Endothelial cell of umbilical vein (primary cell): ENCODE results near the gene JARID2. TPM values are rescaled to one million over a fixed set of nuclear protein-coding genes. Genes with fewer than 3 reads are reported as not detected.

Experiments used
- BruUV-seq: library from RNA; stranded (reverse); fragments of 400-500 nt; replicated peaks from 2 replicates; lab custom pipeline; 2021; lab: Mats Ljungman, UMichigan
- CTCF ChIA-PET: fragments of 300-600, 350-600 bp; sonication (Branson Sonifier 250); formaldehyde crosslinking; loops from one replicate; lab custom pipeline; 2021; ENCODE audit warnings: antibody characterized with exemption, inconsistent platforms; lab: Charles Lee
- POLR2A ChIA-PET: fragments of 300-600, 350-600 bp; sonication (Branson Sonifier 250); formaldehyde crosslinking; loops from one replicate; lab custom pipeline; 2021; ENCODE audit warnings: antibody characterized with exemption, inconsistent platforms; lab: Charles Lee
- DNase-seq: peaks from one replicate; pipeline ENCODE4 v3.0.0-alpha.2; 2011; ENCODE audit warnings: low read depth, low spot score
- FAIRE-seq: peaks from 2 replicates; lab custom pipeline; 2011; peaks lifted over from hg19 to GRCh38; lab: Jason Lieb, UNC
- H2AFZ ChIP-seq: 2 replicates; pipeline ENCODE4 v1.6.0; 2012; ENCODE audit warnings: low read depth, low read length, control low read depth, inconsistent platforms
- H3K27ac ChIP-seq: 2 replicates; pipeline ENCODE4 v1.5.1; 2011; ENCODE audit warnings: low read depth, mild to moderate bottlenecking, control low read depth, low read length, moderate library complexity; ENCODE audit not compliant: insufficient read depth
- H3K27me3 ChIP-seq, 2 experiments: 2 replicates each; pipeline versions ENCODE4 v1.6.0 to v1.6.1; 2011; ENCODE audit warnings: low read length in 2 of 2, mixed read lengths in 1 of 2; ENCODE audit not compliant: control insufficient read depth in 2 of 2, insufficient read depth in 2 of 2
- H3K36me3 ChIP-seq, 2 experiments: 2 replicates in 1 of 2; 3 replicates in 1 of 2; pipeline ENCODE4 v1.5.1; 2011; ENCODE audit warnings: low read length in 2 of 2, mild to moderate bottlenecking in 1 of 2, moderate library complexity in 1 of 2; ENCODE audit not compliant: control insufficient read depth in 2 of 2, insufficient read depth in 2 of 2; ENCODE audit errors: extremely low read depth in 1 of 2
- H3K4me1 ChIP-seq: 3 replicates; pipeline ENCODE4 v1.5.1; 2011; ENCODE audit warnings: mild to moderate bottlenecking, low read length; ENCODE audit not compliant: control insufficient read depth, insufficient read depth; ENCODE audit errors: extremely low read depth
- H3K4me2 ChIP-seq: 2 replicates; pipeline ENCODE4 v1.6.1; 2011; ENCODE audit warnings: low read length, control low read depth, mixed read lengths; ENCODE audit not compliant: insufficient read depth
- H3K4me3 ChIP-seq, 3 experiments: fragments of 200-600 bp in 1 of 3; sonication (generic), shearing (Covaris generic) in 1 of 3; replicated peaks in 1 of 3; 2 replicates each; pipeline ENCODE4 v1.5.1; 2011 to 2016; ENCODE audit warnings: control low read depth in 3 of 3, low read length in 3 of 3, mild to moderate bottlenecking in 2 of 3, inconsistent platforms in 1 of 3, low read depth in 1 of 3, moderate library complexity in 1 of 3; ENCODE audit not compliant: insufficient read depth in 1 of 3
- H3K79me2 ChIP-seq: 2 replicates; pipeline ENCODE4 v1.6.0; 2012; ENCODE audit warnings: low read length, inconsistent platforms; ENCODE audit not compliant: control insufficient read depth, insufficient read depth
- H3K9ac ChIP-seq: replicated peaks from 2 replicates; pipeline ENCODE3; 2011; ENCODE audit warnings: low read length, control low read depth; ENCODE audit not compliant: insufficient read depth; ENCODE audit errors: extremely low read depth
- H3K9me1 ChIP-seq: replicated peaks from 3 replicates; pipeline ENCODE4 v1.6.0; 2011; ENCODE audit warnings: mild to moderate bottlenecking, low read length; ENCODE audit not compliant: control insufficient read depth, insufficient read depth; ENCODE audit errors: extremely low read depth
- H3K9me3 ChIP-seq: replicated peaks from 2 replicates; pipeline ENCODE4 v1.5.1; 2012; ENCODE audit warnings: low read length, inconsistent platforms; ENCODE audit not compliant: control insufficient read depth, insufficient read depth
- H4K20me1 ChIP-seq: replicated peaks from 2 replicates; pipeline ENCODE3; 2011; ENCODE audit warnings: mild to moderate bottlenecking, low read length; ENCODE audit not compliant: control insufficient read depth, insufficient read depth; ENCODE audit errors: extremely low read depth
- CTCF ChIP-seq, 2 donors: IDR thresholded peaks; 1 replicate in 1 of 2; 2 replicates in 1 of 2; pipeline ENCODE4 v1.5.1; 2011; ENCODE audit warnings: low read length in 2 of 2, mild to moderate bottlenecking in 2 of 2, moderate library complexity in 2 of 2, control low read depth in 1 of 2, inconsistent platforms in 1 of 2, low read depth in 1 of 2; ENCODE audit not compliant: insufficient read depth in 1 of 2; ENCODE audit errors: extremely low read depth in 1 of 2
- EZH2 ChIP-seq: IDR thresholded peaks from 2 replicates; pipeline ENCODE4 v1.6.1; 2012; ENCODE audit warnings: borderline replicate concordance, low read depth, mild to moderate bottlenecking, moderate library complexity, low read length, inconsistent platforms; ENCODE audit not compliant: severe bottlenecking
- FOS ChIP-seq: IDR thresholded peaks from 2 replicates; pipeline ENCODE4 v1.6.1; 2011; ENCODE audit warnings: mild to moderate bottlenecking, low read length, moderate library complexity, borderline replicate concordance; ENCODE audit not compliant: insufficient read depth
- GATA2 ChIP-seq: IDR thresholded peaks from 2 replicates; pipeline ENCODE4 v1.7.0; 2011; ENCODE audit warnings: low read depth, mild to moderate bottlenecking, moderate library complexity, mixed read lengths, low read length; ENCODE audit not compliant: insufficient read length, insufficient read depth
- JUN ChIP-seq: IDR thresholded peaks from 2 replicates; pipeline ENCODE4 v1.6.1; 2011; ENCODE audit warnings: borderline replicate concordance, low read depth; ENCODE audit not compliant: insufficient read length, insufficient read depth
- MYC ChIP-seq: IDR thresholded peaks from one replicate; pipeline ENCODE4 v1.6.1; 2011; ENCODE audit warnings: mild to moderate bottlenecking, low read depth, low read length
- POLR2A ChIP-seq: IDR thresholded peaks from 2 replicates; pipeline ENCODE4 v1.6.1; 2012; ENCODE audit warnings: low read depth, mild to moderate bottlenecking, control low read depth, low read length
- POLR2AphosphoS5 ChIP-seq: IDR thresholded peaks from 2 replicates; pipeline ENCODE4 v1.6.1; 2012; ENCODE audit warnings: low read depth, mild to moderate bottlenecking, control low read depth, low read length, moderate library complexity; ENCODE audit not compliant: insufficient read depth
- dilution Hi-C: fragments of 300-500 bp; cut with MboI; formaldehyde crosslinking; loops from one replicate; pipeline ENCODE4 v1.15.0; 2019; ENCODE audit warnings: low sequenced_read_pairs; ENCODE audit not compliant: extremely low pct_ligation_motif_present
- intact Hi-C: fragments of 100-400 bp; cut with micrococcal nuclease; formaldehyde crosslinking; loops from one replicate; pipeline ENCODE4 v1.10.0; 2022
- polyA plus RNA-seq, 4 experiments: library from polyadenylated mRNA; depleted of rRNA in 3 of 4; stranded (reverse) in 3 of 4; unstranded in 1 of 4; fragments of >200 nt; gene quantifications; 2 replicates each; pipeline versions ENCODE4 v1.2.1 to v1.2.3, GENCODE V29; 2011 to 2012; ENCODE audit warnings: missing spikeins in 1 of 4
- total RNA-seq: library from RNA; stranded (reverse); gene quantifications from 2 replicates; pipeline ENCODE4 v1.2.3, GENCODE V29; 2021
- TF ChIP-seq, protein P1 (sequence below): IDR thresholded peaks from 2 replicates; pipeline ENCODE4 v1.6.1; 2011; ENCODE audit not compliant: insufficient read depth, insufficient read length

The JARID2 gene
- total and polyA plus RNA-seq, 2 donors (not counting 3 experiments of a cell fraction or from before 2014, with no cell fraction given) = 2.9 to 10.6 TPM

- BruUV-seq = no TSS peak
- Histone ChIP-seq H3K36me3 (no peaks in the 10 kb centered on the region), H3K27ac (no peak overlapping the region), H2AFZ (no peak overlapping the region), H3K9me3 (no peaks in the 10 kb centered on the region), H3K9ac (no peak overlapping the region), H4K20me1 (peaks cover 4% of the 10 kb centered on the region), H3K79me2 (no peaks in the 10 kb centered on the region), H3K4me1 (peaks cover 24% of the 10 kb centered on the region), H3K4me3 (no peak overlapping the region), H3K9me1 (no peaks in the 10 kb centered on the region), H3K27me3 (no peaks in the 10 kb centered on the region), H3K4me2 (no peak overlapping the region)
- dilution Hi-C loops = no loop called here
- CTCF ChIA-PET = no interaction called here
- no peak for TF ChIP-seq JUN
- no peak for TF ChIP-seq MYC
- no peak for TF ChIP-seq GATA2
- TF ChIP-seq, protein P1, sequence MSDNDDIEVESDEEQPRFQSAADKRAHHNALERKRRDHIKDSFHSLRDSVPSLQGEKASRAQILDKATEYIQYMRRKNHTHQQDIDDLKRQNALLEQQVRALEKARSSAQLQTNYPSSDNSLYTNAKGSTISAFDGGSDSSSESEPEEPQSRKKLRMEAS = no peak
- intact Hi-C loops = no loop called here
- POLR2A ChIA-PET = no interaction called here
- FAIRE-seq (no peak), DNase-seq (no peak)
Observed at GRCh38 chr6:15430186-15430585, 184.3 kb downstream of the JARID2 start.

DNA sequence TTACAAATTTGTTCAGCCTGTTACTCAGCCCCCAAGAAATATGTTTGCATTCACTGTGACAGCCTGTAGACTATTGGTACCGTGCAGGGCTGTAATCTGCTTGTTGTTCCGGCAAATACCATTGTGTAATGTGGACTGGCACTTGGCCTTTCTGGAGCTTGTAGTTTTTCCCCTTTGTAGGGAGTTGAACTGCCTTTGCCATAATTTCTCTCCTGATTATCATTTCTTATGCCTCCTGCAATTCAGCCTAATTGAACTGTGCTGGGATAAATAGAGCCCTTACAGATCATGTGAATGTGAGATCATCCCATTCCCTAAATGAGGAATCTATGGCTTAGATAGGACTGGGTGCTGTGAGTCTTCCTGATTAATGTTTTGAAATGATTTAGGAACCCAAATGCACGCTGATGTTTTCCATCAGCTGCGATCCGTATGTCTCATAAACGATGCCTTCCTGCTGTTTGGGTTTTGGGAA is 185.1 kb downstream of the JARID2 start:
- intact Hi-C loops (no loop called here), dilution Hi-C loops (no loop called here)
- Histone ChIP-seq H3K4me3 (no peak overlapping the region), H3K4me1 (peaks cover 32% of the 10 kb centered on the region), H3K9me3 (no peaks in the 10 kb centered on the region), H3K27me3 (no peaks in the 10 kb centered on the region), H3K4me2 (no peak overlapping the region), H3K9ac (no peak overlapping the region), H4K20me1 (peaks cover 4% of the 10 kb centered on the region), H2AFZ (no peak overlapping the region), H3K27ac (no peak overlapping the region), H3K9me1 (no peaks in the 10 kb centered on the region), H3K79me2 (no peaks in the 10 kb centered on the region), H3K36me3 (no peaks in the 10 kb centered on the region)
- ChIA-PET CTCF (no interaction called here), POLR2A (no interaction called here)
- DNase-seq (no peak), FAIRE-seq (no peak)
- TF ChIP-seq CTCF (IDR thresholded peaks at IDR 0.05; ENCODE audit: extremely low read depth in 1 of 2, insufficient read depth in 1 of 2, low read depth in 1 of 2, low read length in 2 of 2) (no peak), FOS (no peak), POLR2AphosphoS5 (no peak), POLR2A (no peak), MYC (no peak), JUN (no peak), GATA2 (no peak), EZH2 (no peak)
- TF ChIP-seq, protein P1 = no peak
- no TSS peak for BruUV-seq
